HG03565 (cell line): ENCODE data around the gene ERCC6L2.

Experiments
- ATAC-seq: cut with Tn5 transposase; IDR thresholded peaks from one replicate; pipeline ENCODE4 v1.9.1; 2021; ENCODE audit warnings: mild to moderate bottlenecking, moderate library complexity; ENCODE audit not compliant: unreplicated experiment

Gene ERCC6L2

DNA sequence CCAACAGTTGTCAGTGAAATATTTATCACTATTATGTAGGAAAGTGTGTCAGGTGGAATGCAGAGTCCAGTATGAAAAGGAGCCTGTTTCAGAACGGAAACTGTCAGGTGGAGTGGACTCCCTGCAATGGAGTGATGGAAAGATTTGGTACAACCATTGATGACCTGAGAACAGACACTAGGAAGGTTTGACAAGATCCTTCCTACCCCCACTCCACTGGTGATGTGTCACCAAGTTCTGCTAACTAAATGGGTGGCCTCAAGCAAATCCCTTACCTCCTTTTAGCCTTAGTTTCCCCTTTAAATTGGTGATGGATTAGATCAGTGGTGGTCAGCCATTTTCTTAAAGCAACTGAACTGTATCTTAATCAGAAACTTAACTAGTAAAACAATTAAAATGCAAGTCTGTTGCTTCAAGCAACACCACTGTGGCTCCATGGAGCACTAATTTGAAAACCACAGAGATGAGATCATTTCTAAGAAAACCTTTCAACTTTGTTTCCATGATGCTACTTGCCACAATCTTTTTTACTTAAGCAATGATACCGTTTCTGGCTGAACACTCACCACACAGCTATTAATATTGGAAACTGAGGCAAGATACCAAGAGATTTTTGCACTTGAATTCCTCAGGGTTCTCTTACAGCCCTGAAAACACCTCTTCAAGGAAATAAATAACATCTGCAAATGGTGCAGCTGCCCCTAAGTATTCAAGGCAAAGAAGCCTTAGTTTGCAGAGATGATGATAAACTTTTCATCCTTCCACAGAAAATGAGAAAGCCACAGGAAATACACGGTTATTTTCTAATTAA lies 140.6 kb downstream of the ERCC6L2 start:
- peak; percentile 68 for ATAC-seq
